Esophagus squamous epithelium (tissue), 5 donors: ENCODE measurements around the gene CROT. TPM values are rescaled to one million over a fixed set of nuclear protein-coding genes. Genes with fewer than 3 reads are reported as not detected.

ENCODE experiments used
- DNase-seq: peaks from one replicate; lab custom pipeline; 2025; lab: John Stamatoyannopoulos, UW
- H3K27ac ChIP-seq, 4 donors: fragments of 200-600 bp; sonication (generic); one replicate each; pipeline ENCODE4 v1.5.1; 2016 to 2019; ENCODE audit warnings: mild to moderate bottlenecking in 1 of 4
- H3K27me3 ChIP-seq, 4 donors: fragments of 200-600 bp; sonication (generic); 1 replicate in 3 of 4; 2 replicates in 1 of 4; pipeline versions ENCODE4 v1.5.1 to v1.6.0; 2017 to 2021; ENCODE audit warnings: antibody characterized with exemption in 1 of 4
- H3K36me3 ChIP-seq, 3 donors: fragments of 200-600 bp; sonication (generic); one replicate each; pipeline ENCODE4 v1.5.1; 2016 to 2019
- H3K4me1 ChIP-seq, 3 donors: fragments of 200-600 bp; sonication (generic); one replicate each; pipeline ENCODE4 v1.5.1; 2017 to 2019
- H3K4me3 ChIP-seq, 4 donors: fragments of 200-600 bp; sonication (generic); 1 replicate in 3 of 4; 2 replicates in 1 of 4; pipeline ENCODE4 v1.5.1; 2016 to 2019; ENCODE audit warnings: mild to moderate bottlenecking in 2 of 4, moderate library complexity in 1 of 4
- H3K9me3 ChIP-seq, 3 donors: fragments of 200-600 bp; sonication (generic); one replicate each; pipeline ENCODE4 v1.5.1; 2016 to 2019
- POLR2A ChIP-seq, 4 donors: fragments of 450-650 bp; IDR thresholded peaks; one replicate each; pipeline ENCODE4 v1.6.1; 2017; ENCODE audit warnings: antibody characterized with exemption in 4 of 4, mild to moderate bottlenecking in 4 of 4, moderate library complexity in 3 of 4
- WGBS, 2 donors: methylation state at CpG; one replicate each; pipeline ENCODE4 v1.1.5; 2018; 5-methylcytosine and 5-hydroxymethylcytosine counted together
- intact Hi-C: fragments of 100-400 bp; cut with DNase I; formaldehyde crosslinking; loops from one replicate; pipeline ENCODE4 v1.15.0; 2022
- total RNA-seq, 4 donors: library from RNA; depleted of rRNA; stranded (reverse); fragments of >200 nt; gene quantifications; one replicate each; pipeline ENCODE4 v1.1.0, GENCODE V29; 2016
- TF ChIP-seq, protein P1 (sequence below), 6 experiments: fragments of 450-650 bp in 4 of 6; fragments of 200-600 bp in 2 of 6; sonication (generic) in 2 of 6; IDR thresholded peaks; one replicate each; pipeline ENCODE4 v1.5.1; 2016 to 2019; ENCODE audit warnings: antibody characterized with exemption in 6 of 6, mild to moderate bottlenecking in 4 of 6, moderate library complexity in 4 of 6
- donor health status: DM: yes; HTN: yes; CAD: no.

CROT gene
- total RNA-seq, 4 donors from 2014 or later: 34.5 to 42.2 (median 36.1) TPM

DNA sequence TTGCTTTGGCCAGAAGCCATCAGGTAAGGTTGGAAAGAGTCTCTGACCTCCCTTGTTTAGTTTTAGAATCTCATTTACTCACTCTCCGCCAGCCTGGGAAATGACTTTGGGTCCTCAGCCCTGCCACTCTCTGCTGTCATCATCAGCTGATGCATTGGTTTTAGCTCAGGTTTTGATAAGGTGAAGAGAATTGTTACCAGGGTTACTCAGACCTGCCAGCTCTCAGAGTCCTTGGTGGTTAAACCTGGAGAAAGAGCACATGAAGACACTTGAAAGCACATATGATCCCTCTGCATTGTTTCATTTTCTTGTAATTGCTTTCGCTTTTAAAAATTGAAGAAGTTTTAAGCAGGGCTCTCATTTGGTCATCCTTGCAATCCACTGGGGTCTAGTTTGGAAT lies 4.0 kb upstream of the CROT start:
- WGBS, 2 donors: 48 to 82% methylated on average over 2 of the region's 2 CpGs
- Histone ChIP-seq H3K9me3 (no peaks in the 10 kb centered on the region), H3K27ac (no peak overlapping the region), H3K36me3 (peaks cover 0 to 23% (median 4%) of the 10 kb centered on the region in 3 donors), H3K4me1 (peaks cover 10 to 54% (median 21%) of the 10 kb centered on the region in 3 donors), H3K4me3 (no peak overlapping the region), H3K27me3 (no peaks in the 10 kb centered on the region)
- no peak for DNase-seq
- TF ChIP-seq, protein P1, sequence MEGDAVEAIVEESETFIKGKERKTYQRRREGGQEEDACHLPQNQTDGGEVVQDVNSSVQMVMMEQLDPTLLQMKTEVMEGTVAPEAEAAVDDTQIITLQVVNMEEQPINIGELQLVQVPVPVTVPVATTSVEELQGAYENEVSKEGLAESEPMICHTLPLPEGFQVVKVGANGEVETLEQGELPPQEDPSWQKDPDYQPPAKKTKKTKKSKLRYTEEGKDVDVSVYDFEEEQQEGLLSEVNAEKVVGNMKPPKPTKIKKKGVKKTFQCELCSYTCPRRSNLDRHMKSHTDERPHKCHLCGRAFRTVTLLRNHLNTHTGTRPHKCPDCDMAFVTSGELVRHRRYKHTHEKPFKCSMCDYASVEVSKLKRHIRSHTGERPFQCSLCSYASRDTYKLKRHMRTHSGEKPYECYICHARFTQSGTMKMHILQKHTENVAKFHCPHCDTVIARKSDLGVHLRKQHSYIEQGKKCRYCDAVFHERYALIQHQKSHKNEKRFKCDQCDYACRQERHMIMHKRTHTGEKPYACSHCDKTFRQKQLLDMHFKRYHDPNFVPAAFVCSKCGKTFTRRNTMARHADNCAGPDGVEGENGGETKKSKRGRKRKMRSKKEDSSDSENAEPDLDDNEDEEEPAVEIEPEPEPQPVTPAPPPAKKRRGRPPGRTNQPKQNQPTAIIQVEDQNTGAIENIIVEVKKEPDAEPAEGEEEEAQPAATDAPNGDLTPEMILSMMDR (IDR thresholded peaks at IDR 0.05): no peak
- no peak for TF ChIP-seq POLR2A (IDR thresholded peaks at IDR 0.05)
- intact Hi-C loops: no loop called here

DNA sequence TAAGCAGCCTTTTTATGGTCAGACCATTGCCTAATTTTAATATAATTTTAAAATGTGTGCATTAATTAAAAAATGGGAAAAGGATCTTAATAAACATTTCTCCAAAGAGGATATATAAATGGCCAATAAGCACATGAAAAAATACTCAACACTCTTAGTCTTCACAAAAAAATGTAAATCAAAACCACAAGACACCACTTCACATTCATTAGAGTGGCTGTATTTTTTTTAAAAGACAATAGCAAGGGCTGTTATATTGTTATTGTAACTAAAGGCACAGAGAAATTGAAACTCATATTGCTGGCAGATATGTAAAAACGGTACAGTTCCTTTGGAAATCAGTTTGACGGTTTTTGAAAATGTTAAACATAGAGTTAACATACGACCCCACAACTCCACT lies 3.2 kb upstream of the CROT start:
- WGBS, 2 donors: 36 to 55% methylated on average over 3 of the region's 3 CpGs
- DNase-seq: no peak
- peaks cover 0 to 18% (median 4%) of the 10 kb centered on the region in 3 donors for H3K36me3 ChIP-seq
- H3K9me3 ChIP-seq: no peaks in the 10 kb centered on the region
- no peak overlapping the region for H3K27ac ChIP-seq
- intact Hi-C loops: no loop called here
- no peaks in the 10 kb centered on the region for H3K27me3 ChIP-seq
- H3K4me1 ChIP-seq: peaks cover 10 to 62% (median 28%) of the 10 kb centered on the region in 3 donors
- no peak overlapping the region for H3K4me3 ChIP-seq
- no peak for TF ChIP-seq POLR2A (IDR thresholded peaks at IDR 0.05)
- TF ChIP-seq, protein P1 (IDR thresholded peaks at IDR 0.05): no peak

DNA sequence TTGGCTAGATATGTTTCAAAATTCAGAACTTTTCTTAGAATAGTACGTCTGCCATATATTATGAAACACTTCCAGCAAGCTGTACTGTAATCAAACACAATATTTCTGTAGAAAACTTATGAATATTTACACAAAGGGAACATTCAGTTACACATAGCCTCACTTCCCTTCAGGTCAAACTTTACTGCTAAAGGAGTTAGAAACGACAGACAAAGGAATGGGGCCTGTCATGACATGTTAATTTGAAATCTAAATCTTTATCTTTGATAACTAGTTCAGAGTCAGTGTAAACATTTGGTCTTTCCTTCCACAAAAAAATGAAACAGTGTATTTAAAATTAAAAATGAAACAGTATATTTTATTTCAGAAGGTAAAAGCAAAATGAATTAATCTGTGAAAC lies 1.0 kb upstream of the CROT start:
- DNase-seq: no peak
- H3K36me3 ChIP-seq: peaks cover under 1 to 30% (median 4%) of the 10 kb centered on the region in 3 donors
- H3K27ac ChIP-seq: peak overlapping the region; percentile 83 to 94 (median 93)
- TF ChIP-seq POLR2A (IDR thresholded peaks at IDR 0.05): no peak
- TF ChIP-seq, protein P1 (IDR thresholded peaks at IDR 0.05): no peak
- intact Hi-C loops: no loop called here
- H3K4me1 ChIP-seq: peaks cover 10 to 70% (median 27%) of the 10 kb centered on the region in 3 donors
- peak overlapping the region; percentile 45 to 82 (median 74) for H3K4me3 ChIP-seq
- 8 to 13% methylated on average over 2 of the region's 2 CpGs for WGBS, 2 donors
- H3K27me3 ChIP-seq: no peaks in the 10 kb centered on the region
- no peaks in the 10 kb centered on the region for H3K9me3 ChIP-seq

DNA sequence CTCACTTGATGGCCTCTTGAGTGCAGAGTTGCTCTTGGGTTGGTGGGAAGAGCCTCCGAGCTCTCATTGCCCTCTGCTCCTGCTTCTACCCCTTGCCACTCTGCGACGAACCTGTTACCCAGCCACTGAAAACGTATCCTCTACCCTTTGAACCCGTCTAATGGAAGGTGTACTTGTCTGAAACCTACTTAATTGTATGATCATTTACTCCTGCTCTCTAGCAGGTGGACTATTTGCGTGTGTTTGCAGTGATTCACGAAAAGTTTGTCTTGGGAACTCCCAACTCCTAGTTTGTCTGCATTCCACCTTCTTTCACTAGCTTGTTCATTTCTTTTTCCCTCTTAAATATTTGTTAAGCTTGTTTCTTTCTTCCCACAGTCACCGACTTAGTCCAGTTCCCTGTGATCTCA lies 503 bp downstream of the CROT start:
- no peak for DNase-seq
- intact Hi-C loops: no loop called here

DNA sequence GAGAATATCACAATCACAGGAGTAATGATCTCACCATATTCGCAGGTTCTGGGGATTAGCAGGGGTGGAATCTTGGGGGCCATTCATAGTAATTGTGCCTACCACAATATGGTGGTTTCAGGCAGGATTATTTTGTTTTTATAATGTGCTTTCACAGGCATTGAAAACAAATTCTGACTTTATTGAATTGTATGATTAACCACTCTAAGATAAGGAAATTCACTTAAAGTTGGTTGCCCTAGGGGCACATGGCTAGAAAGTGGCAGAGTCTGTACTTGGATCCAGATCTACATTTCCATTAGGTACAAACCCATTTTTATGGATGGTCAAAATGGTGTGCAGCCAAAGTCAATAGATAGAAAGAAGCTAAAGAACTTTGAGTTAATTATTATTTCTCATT lies 1.7 kb downstream of the CROT start:
- TF ChIP-seq, protein P1 (IDR thresholded peaks at IDR 0.05): no peak
- no peak for TF ChIP-seq POLR2A (IDR thresholded peaks at IDR 0.05)
- H3K36me3 ChIP-seq: peaks cover 4 to 40% (median 23%) of the 10 kb centered on the region in 3 donors
- no peaks in the 10 kb centered on the region for H3K27me3 ChIP-seq
- WGBS, 2 donors: 33 to 73% methylated on average over 1 of the region's 1 CpG
- H3K27ac ChIP-seq: peak overlapping the region in 2 of 4 donors; percentile 83 to 94
- intact Hi-C loops: no loop called here
- H3K9me3 ChIP-seq: no peaks in the 10 kb centered on the region
- no peak for DNase-seq
- peaks cover 10 to 56% (median 18%) of the 10 kb centered on the region in 3 donors for H3K4me1 ChIP-seq
- H3K4me3 ChIP-seq: peak overlapping the region in 3 of 4 donors; percentile 69 to 82 (median 78)

More for the DNA sequence above, 503 bp downstream of the CROT start:
- H3K4me3 ChIP-seq: peak overlapping the region; percentile 45 to 82 (median 74)
- no peak for TF ChIP-seq POLR2A (IDR thresholded peaks at IDR 0.05)
- TF ChIP-seq, protein P1 (IDR thresholded peaks at IDR 0.05): no peak
- H3K36me3 ChIP-seq: peaks cover 2 to 33% (median 14%) of the 10 kb centered on the region in 3 donors
- peak overlapping the region; percentile 83 to 94 (median 93) for H3K27ac ChIP-seq
- no peaks in the 10 kb centered on the region for H3K9me3 ChIP-seq
- WGBS, 2 donors: 6 to 11% methylated on average over 8 of the region's 8 CpGs
- H3K27me3 ChIP-seq: no peaks in the 10 kb centered on the region
- peaks cover 10 to 67% (median 23%) of the 10 kb centered on the region in 3 donors for H3K4me1 ChIP-seq
